ENCODE measurements around the gene PKP3. TPM values are rescaled to one million over a fixed set of nuclear protein-coding genes. Genes with fewer than 3 reads are reported as not detected.
"Not testable (repeated sequence)": the region's sequence is repeated elsewhere in the genome, so short reads cannot be mapped to it uniquely, and the experiment has no call there.

Gene PKP3
- polyA plus RNA-seq, 5 donors = 9.5 to 17.4 (median 13.3) TPM

- no peak for DNase-seq
These were observed 16.7 kb upstream of the PKP3 start for GRCh38 chr11:377174-377865.

- DNase-seq = no peak
These were observed 16.0 kb upstream of the PKP3 start for GRCh38 chr11:377883-378500.

DNA sequence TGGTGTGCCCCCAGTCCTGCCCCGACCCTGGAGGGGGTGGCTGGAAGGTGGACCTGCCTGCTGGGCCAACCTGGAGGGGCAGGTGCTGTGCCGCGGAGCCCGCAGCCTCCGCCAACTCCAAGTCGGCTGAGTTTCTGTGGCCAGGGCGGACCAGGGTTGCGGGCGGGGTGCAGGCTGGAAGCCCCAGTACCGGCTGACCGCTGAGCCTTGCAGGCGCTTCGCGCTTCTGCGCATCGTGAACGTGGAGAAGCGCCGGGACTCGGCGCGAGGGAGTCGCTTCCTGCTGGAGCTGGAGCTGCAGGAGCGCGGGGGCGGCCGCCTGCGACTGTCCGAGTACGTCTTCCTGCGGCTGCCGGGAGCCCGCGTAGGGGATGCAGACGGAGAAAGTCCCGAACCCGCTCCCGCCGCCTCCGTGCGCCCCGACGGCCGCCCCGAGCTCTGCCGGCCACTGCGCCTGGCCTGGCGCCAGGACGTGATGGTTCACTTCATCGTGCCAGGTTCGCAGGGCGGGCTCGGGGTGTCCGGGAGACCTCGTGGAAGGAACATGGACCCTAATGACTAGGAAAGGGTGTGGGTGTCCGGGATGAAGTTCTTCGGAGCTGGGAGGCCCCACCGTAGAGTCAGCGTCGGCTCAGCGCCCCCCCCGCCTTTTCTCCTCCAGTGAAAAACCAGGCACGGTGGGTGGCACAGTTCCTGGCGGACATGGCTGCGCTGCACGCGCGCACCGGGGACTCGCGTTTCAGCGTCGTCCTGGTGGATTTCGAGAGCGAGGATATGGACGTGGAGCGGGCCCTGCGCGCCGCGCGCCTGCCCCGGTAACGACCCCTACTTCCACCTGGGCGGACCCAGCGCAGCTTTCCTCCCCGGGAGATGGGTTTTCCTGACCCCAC is 14.6 kb upstream of the PKP3 start:
- DNase-seq = no peak

- DNase-seq = no peak
These were observed 13.9 kb upstream of the PKP3 start for GRCh38 chr11:380095-380480.

DNA sequence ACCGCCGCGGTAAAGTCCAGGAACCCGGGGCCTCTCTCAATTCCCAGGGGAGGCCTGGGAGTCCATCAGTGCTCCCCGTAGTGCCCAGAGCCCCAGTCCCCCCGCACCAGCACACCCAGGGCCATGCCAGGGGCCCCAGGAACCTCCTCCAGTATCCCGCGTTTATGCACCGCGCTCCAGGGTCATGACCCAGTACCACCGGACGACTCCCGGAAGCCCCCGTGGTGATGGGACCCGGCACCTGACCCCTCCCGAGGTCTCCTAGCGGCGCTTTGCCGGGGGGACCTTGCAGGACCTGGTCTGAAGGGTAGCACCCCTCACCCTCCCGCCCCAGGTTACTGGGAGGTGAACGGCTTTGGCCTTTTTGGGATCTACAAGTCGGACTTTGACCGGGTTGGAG is 13.5 kb upstream of the PKP3 start:
- no peak for DNase-seq

GRCh38 chr11:380996-381395 is 13.0 kb upstream of the PKP3 start:
- DNase-seq = no peak

DNA sequence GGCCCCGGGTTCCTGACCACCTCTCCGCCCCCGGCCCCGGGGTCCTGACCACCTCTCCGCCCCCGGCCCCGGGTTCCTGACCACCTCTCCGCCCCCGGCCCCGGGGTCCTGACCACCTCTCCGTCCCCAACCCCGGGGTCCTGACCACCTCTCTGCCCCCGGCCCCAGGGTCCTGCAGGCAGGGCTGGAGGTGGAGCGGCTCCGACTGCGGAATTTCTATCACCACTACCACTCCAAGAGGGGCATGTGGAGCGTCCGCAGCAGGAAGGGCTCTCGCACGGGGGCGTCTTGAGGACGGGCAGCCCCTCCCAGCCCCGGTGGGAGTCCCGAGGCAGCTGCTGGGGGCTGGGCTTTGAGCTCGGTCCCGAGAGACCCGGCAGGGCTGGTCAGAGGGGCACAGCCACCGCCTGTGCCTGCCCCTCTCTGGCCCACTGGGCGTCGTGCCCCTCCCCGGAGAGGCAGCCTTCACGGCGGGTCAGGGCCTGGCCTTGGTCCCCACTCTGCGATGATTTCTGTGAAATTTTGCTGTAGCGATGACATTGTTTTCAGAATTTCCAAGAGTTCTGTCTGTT is 12.4 kb upstream of the PKP3 start:
- DNase-seq = no peak

DNA sequence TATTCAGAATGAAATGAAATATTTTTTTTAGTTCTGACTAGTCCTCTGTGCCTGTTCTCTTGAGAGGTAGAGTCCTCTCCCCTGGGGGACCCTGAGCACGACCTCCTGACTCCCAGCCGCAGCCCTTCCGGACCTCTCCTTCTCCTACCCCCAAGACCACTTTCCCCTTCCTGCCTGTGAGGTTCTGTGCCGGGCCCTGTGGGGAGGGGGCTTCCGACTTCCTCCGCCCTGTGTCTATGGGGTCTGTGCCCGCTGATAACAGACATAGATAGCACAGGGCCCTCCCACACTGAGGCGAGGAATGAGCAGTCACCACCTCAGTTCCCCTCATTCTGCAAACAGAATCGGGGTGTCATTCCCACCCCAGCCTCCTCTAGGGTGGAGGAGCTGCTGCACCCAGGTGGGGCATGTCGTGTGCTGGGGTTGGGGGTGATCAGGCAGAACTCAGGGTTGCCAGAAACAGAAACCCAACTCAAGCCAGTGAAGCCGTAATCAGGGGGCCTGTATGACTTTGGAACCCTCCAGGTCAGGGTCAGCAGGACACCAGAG is 11.9 kb upstream of the PKP3 start:
- no peak for DNase-seq

DNA sequence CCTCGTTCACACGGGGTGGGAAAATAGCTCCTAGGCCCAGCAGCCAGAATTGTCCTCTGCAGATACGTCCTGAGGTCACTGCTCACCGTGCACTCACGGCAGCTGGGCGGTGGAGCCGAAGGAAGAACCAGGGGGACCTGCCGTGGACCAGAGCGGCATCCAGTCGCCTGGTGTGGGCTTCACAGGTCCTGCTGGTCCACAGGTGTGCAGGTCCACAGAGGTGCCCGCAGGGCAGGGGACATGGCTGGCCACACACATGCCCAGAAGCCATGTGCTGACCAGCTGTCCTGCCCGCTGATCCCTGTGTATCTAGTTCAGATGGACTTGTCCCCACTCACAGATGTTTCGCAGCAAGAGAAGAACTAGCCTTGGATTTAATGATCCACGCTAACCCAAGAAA is 10.6 kb upstream of the PKP3 start:
- DNase-seq = no peak

DNA sequence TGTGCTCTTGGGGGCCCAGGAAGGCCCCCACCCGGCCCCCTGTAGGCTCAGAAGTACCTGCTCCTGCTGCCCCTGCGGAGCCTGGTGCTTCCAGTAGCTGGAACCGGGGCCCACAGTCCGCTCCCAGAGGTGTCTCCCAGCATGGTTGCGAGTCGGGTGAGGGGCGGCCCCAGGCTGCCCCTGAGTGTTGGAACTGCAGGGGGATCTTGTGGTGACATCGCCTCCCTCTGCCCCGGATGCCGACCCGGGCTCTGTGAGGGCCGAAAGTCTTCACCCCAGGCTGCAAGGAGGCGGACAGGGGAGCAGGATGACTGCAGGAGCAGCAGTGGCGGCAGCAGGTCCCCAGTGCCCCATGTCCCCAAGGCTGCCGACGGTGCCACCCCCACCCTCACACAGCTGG is 9.5 kb upstream of the PKP3 start:
- DNase-seq = no peak

DNA sequence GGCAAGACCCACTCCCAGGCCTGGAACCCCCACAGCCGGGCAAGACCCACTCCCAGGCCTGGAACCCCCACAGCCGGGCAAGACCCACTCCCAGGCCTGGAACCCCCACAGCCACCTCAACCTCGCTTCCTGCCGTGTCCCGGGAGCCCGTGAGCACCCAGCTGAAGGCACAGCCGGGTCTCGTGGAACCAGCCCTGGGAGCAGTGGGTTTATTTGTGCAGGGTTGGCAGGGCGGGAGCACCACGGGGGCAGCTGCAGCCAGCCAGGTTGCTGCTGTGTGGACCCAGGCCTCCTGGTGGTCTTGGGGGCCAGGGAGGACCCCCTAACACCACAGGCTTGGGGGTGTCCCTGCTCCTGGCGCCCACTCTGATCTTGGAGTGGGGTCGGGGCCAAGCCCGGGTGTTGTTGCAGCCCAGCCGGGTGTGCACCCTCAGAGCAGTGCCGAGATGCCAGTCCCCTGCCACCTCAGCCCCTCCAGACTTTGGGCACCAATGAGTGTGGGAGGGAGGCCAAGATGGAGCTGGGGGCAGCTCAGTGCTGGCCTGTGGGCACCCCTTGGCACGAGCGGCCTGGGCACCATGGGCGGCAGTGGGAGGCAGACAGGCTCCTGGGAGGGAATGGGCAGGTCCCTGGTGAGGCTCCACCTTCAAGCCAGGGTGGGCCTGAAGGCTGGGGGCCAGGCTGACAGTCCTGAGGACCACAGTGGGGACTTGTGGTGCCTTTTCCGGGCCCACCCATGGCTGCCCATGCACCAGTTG is 8.2 kb upstream of the PKP3 start:
- no peak for DNase-seq

DNA sequence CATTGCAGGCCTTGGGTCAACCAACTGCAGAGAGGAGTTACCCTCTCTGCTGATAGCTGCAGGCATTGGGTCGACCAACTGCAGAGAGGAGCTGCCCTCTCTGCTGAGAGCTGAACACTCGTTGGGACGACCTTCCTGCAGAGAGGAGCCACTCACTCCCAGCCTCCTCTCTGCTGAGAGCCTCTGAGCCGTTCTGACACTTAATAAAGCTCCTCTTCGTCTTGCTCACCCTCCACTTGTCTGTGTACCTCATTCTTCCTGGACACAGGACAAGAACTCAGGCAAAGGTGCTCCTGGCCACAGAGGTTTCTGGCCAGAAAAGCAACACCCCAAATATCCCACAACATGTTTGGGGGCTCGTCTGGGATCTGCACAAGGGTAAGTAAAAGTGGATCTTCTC is 7.5 kb upstream of the PKP3 start:
- DNase-seq = no peak

GRCh38 chr11:387193-387793 is 6.7 kb upstream of the PKP3 start:
- DNase-seq = no peak

DNA sequence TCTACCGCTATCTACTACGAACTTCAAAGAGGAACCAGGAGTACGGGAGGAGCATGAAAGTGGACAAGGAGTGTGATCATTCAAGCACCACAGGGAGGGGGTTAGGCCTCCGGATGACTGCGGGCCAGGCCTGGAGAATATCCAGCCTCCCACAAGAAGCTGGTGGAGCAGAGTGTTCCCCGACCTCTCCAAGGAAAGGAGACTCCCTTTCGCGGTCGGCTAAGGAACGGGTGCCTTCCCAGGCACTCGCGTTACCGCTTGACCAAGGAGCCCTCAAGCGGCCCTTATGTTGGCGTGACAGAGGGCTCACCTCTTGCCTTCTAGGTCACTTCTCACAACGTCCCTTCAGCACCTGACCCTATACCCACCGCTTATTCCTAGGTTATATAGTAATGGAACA is 4.6 kb upstream of the PKP3 start:
- not testable (repeated sequence) for DNase-seq

DNA sequence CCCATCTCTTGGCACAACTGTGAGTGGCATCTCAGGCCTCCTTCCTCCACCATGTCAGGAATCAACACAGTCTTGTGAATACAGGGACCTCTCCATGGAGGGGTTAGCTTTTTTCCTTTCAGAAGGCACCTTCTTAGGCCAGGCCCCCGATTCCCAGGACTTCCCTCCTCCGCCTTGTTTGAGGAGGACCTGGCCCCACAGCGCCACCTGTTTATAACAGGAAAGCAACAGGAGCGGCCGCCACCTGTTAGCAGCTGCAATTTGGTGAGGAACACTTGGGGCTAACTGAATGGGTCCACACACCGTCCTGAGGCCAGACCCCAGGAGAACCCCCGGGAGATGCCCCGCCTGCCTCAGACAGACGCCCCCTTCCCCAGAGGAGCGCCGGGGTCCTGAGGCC is 3.8 kb upstream of the PKP3 start:
- no peak for DNase-seq

- no peak for DNase-seq
These were observed 2.6 kb upstream of the PKP3 start for GRCh38 chr11:391117-392017.

DNA sequence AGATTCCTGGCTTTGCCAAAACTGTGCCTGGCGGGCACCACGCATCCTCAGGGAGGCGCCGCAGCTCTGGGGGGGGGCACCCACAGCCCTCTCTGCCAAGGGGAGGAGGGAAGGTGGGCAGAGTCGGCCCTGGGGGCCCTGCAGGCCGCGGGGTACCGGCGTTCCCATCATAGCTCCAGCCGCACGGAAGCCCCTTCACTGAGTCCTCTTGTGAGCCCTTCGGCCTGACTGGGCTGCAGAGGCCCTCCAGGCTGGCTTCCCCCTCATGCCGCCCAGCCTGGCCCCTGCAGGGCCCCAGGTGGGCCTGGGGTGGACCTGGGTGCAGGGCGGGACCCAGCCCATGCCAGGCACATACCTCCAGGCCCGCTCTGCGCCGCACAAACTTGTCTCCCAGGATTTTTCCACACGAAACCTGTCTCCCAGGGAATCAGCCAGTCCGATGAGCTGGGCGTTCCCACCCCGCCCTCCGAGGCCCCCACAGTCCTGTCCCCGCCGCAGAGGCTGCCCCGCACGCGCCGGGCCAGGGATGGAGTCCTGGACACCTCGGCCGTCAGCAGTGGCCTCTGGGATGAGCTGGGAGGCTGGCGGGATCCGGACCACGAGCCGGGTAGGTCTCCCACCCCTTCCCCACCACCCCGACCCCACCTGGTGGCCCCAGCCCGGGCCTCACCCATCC is 1.8 kb upstream of the PKP3 start:
- no peak for DNase-seq

DNA sequence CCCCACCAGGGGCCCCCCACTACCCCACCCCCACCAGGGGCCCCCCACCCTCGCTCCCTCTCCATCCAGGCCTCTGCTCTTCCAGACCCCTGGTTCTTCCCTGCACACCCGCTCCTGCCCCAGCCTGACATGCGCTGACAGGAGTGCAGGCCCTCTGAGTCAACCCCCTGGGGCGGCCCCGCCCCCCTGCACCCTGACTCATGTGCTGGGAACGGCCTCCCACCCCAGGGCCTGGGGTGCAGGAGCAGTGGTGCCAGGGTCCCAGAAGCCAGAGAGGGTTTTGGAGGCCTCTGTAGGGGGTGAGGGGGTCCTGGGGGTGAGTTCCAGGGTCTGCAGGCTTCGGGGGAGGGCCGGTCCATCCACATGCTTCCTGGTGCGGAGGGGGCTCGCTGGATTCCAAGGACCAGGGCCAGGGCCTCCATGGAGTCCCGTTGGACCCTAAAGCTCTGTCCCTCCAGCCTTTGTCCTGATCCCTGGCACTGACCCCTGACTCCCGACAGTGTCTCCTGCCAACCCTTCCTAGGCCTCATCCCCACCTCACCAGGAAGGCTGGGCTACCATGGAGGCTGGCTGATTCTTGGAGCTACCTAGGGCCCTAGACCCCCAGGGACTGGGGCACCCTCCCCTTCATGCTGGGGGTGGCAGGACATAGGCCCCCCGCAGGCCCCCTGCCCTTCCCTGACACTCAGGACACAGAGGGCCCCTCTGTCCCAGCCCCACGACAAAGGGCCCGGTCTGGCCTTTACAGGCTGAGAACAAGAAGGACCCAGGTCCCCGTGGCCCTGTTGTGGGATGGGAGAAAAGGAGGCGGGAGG is 583 bp upstream of the PKP3 start:
- no peak for DNase-seq
